ENCODE data around the gene CATSPERZ. TPM values are rescaled to one million over a fixed set of nuclear protein-coding genes. Genes with fewer than 3 reads are reported as not detected.

CATSPERZ gene
- total and polyA plus RNA-seq, 7 donors = 1.1 to 1.4 TPM; not detected in 5

- H3K4me1 ChIP-seq = peaks cover 0 to 44% (median 38%) of the 10 kb centered on the region in 4 donors
- no peaks in the 10 kb centered on the region for H3K9me3 ChIP-seq
- WGBS, 2 donors = 92 to 94% methylated on average over 9 of the region's 9 CpGs
- H3K27me3 ChIP-seq = peaks cover 22 to 42% (median 37%) of the 10 kb centered on the region in 3 donors
- H3K27ac ChIP-seq = no peak overlapping the region
- no peak overlapping the region for H3K4me3 ChIP-seq
- no peak for TF ChIP-seq CTCF (IDR thresholded peaks at IDR 0.05)
- TF ChIP-seq EP300 (IDR thresholded peaks at IDR 0.05) = no peak
- no peak for TF ChIP-seq POLR2AphosphoS5 (IDR thresholded peaks at IDR 0.05)
- no peak for TF ChIP-seq POLR2A (IDR thresholded peaks at IDR 0.05)
- DNase-seq = no peak
- intact Hi-C loops (cut with DNase I) = no loop called here
- no peaks in the 10 kb centered on the region for H3K36me3 ChIP-seq
Observed at GRCh38 chr11:64288353-64288750, 11.8 kb upstream of the CATSPERZ start.

GRCh38 chr11:64289002-64289564 lies 11.1 kb upstream of the CATSPERZ start:
- intact Hi-C loops (cut with DNase I) = no loop called here
- Histone ChIP-seq H3K27ac (no peak overlapping the region), H3K4me3 (no peak overlapping the region), H3K27me3 (peaks cover 22 to 49% (median 45%) of the 10 kb centered on the region in 3 donors), H3K4me1 (peaks cover 0 to 37% (median 31%) of the 10 kb centered on the region in 4 donors), H3K36me3 (no peaks in the 10 kb centered on the region), H3K9me3 (no peaks in the 10 kb centered on the region)
- WGBS, 2 donors = 92 to 95% methylated on average over 13 of the region's 13 CpGs
- DNase-seq = no peak
- TF ChIP-seq POLR2A (IDR thresholded peaks at IDR 0.05) = no peak
- no peak for TF ChIP-seq POLR2AphosphoS5 (IDR thresholded peaks at IDR 0.05)

GRCh38 chr11:64290352-64291261 lies 9.6 kb upstream of the CATSPERZ start:
- no peaks in the 10 kb centered on the region for H3K36me3 ChIP-seq
- DNase-seq = no peak
- no peak overlapping the region for H3K27ac ChIP-seq
- WGBS, 2 donors = 49 to 59% methylated on average over 10 of the region's 10 CpGs
- intact Hi-C loops (cut with DNase I) = no loop called here
- no peaks in the 10 kb centered on the region for H3K9me3 ChIP-seq
- no peak for TF ChIP-seq CTCF (IDR thresholded peaks at IDR 0.05)
- TF ChIP-seq EP300 (IDR thresholded peaks at IDR 0.05) = no peak
- no peak for TF ChIP-seq POLR2A (IDR thresholded peaks at IDR 0.05)
- TF ChIP-seq POLR2AphosphoS5 (IDR thresholded peaks at IDR 0.05) = no peak
- H3K4me3 ChIP-seq = no peak overlapping the region
- H3K4me1 ChIP-seq = peaks cover 0 to 35% (median 29%) of the 10 kb centered on the region in 4 donors
- peaks cover 22 to 64% (median 58%) of the 10 kb centered on the region in 3 donors for H3K27me3 ChIP-seq

- H3K4me3 ChIP-seq = peak within 1 kb of the TSS in 3 of 4 donors; percentile 15 to 40 (median 36)
Observed at GRCh38 chr11:64291262-64291751, 8.9 kb upstream of the CATSPERZ start, which contains the start of gene KCNK4. KCNK4 (plus strand) TSS chr11:64291302; CDS start chr11:64293019, 1,717 bp downstream.

More at GRCh38 chr11:64291262-64291751, 8.9 kb upstream of the CATSPERZ start, which contains the start of gene KCNK4:
- Histone ChIP-seq H3K27ac (no peak within 1 kb of the TSS), H3K36me3 (no peaks in the 10 kb centered on the region), H3K27me3 (peaks cover 23 to 71% (median 65%) of the 10 kb centered on the region in 3 donors), H3K4me1 (peaks cover 0 to 29% (median 24%) of the 10 kb centered on the region in 4 donors), H3K9me3 (no peaks in the 10 kb centered on the region)
- WGBS, 2 donors = 3 to 4% methylated on average over 45 of the region's 45 CpGs
- DNase-seq = no peak
- TF ChIP-seq POLR2AphosphoS5 (IDR thresholded peaks at IDR 0.05) (no peak), CTCF (IDR thresholded peaks at IDR 0.05) (no peak), POLR2A (IDR thresholded peaks at IDR 0.05) (no peak), EP300 (IDR thresholded peaks at IDR 0.05) (no peak)
- intact Hi-C loops (cut with DNase I) = no loop called here
